GM18861 (cell line): Measurements from ENCODE around the gene LCP2.
"Not testable (repeated sequence)": the region's sequence is repeated elsewhere in the genome, so short reads cannot be mapped to it uniquely, and the experiment has no call there.

ENCODE experiments used
- ATAC-seq: cut with Tn5 transposase; IDR thresholded peaks from one replicate; pipeline ENCODE4 v1.9.1; 2021; ENCODE audit not compliant: unreplicated experiment

The LCP2 gene

DNA sequence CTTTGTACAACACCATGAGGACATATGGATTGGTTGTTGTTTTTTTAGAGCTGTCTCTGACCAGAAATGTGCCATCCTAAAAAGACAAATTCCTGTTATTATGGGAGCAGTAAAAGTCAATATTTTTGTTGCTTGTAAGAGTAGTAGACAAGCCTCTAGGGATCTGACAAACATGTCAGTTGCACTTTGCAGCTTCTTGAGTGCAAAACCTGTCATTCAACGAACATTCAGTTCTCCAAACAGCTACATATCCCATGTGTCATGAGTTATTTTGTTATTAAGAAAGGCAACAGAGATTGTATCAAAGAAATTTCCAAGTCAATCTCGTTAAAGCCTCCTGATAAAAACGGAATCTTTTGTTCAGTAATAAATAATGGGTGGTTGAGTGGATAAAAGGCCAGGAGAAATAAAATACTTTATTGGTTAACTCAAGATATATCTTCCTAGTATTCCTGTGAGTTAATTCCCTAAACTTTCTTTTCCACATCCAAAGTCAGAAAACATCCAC lies 46.7 kb downstream of the LCP2 start:
- ATAC-seq: no peak

DNA sequence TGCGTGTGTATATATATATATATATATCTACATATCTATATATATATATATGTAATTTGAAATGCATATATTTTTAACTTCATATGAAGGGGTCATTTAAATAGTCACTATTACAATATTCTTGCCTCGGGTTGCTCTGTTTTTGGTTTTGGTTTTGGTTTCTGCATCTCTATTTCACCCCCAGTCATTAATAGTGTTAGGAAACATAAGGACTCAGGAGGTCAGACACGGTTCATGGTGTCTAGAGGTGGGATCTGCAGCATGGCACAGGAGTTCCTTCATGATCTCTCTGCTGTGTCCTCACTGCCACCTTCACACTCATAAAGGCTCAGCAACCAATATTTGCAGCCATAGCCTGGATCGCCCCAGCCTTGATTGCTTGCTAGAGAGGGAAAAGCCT lies 48.2 kb downstream of the LCP2 start:
- ATAC-seq: no peak

GRCh38 chr5:170248931-170249227 lies 48.7 kb downstream of the LCP2 start:
- ATAC-seq: not testable (repeated sequence)

DNA sequence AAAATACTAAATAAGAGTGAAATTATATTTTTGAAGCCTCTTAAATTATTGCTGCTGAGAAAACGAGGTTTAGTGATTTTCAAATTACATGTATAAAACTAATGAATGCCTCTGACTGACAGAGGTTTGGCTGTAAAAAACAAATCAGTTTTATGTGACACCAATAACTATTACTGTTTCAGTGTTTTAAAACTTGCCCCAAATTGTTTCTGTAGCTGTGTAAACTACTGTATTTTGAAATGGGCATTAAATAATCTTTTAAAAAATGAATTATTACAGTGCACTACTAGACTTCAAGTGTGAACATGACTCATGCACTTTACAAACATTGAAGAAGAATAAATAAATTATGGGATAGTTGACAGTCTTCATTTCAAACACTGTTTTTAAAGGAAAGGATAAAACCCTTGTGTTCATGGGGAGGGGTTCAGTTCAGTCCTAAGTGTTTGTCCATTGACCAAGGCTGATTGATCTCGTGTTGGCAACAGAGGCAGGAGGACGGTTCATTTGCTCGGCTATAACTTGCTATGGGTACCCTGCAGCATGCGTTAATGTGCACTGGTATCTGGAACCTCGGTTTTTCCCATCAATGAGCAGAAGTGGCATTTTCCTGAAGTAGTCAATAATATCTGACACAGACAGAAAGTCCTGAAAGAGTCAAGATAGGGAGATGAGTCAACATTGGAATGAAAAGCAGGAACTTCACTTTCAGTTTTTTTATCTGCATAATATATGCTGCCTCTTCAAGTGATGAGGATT lies 49.2 kb downstream of the LCP2 start:
- ATAC-seq: no peak

DNA sequence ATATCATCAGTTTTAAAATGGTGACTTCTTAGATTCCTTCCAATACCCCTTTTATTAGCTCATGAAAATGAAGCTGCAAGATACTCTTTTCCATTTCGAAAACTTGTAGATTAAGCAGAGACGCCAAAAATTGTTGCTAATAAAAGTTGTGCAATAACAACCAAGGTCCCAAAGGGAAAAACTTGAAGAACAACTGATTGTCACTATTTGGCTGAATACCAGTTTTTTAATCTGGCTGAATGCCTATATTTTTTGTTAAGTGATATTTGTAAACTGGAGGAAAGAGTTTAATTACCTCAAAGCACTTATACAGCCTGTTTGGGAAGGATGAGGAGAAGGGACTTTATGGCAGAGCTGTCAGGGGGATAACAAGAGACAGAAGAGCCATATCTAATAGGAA lies 50.2 kb downstream of the LCP2 start:
- no peak for ATAC-seq

DNA sequence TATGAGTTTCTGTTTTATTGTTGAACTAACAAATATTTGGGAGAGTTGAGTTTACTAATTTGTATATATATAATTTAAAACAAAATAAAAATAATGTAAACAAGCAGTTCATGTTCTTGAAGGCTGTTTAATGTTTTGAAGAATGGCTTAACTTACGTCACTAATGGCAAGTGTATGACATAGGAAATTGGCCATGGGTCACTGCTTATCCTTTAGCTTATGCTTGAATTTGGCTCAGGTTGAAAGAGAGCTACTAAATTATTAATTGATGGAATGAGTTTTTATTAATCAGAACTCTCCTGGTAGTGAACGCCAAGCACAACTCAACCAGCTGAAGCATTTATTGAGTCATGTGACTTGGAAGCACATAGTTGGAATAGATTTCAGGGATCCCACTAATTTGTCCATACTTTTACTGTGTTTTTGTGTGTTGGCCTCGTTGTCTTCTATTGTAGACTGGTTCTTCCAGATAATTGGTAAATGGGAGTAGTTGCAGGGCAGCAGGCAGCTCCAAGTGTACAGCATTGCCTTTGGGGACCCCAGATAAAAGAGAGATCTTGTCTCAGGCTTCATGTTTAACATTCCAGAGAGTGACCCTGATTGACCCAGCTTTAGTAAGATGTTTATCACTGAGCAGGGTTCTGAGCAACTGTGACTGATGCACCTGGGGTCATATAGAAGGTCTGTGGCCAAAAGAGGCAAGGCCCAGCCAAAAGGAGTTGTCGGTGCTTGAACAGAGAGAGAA lies 51.3 kb downstream of the LCP2 start:
- no peak for ATAC-seq

DNA sequence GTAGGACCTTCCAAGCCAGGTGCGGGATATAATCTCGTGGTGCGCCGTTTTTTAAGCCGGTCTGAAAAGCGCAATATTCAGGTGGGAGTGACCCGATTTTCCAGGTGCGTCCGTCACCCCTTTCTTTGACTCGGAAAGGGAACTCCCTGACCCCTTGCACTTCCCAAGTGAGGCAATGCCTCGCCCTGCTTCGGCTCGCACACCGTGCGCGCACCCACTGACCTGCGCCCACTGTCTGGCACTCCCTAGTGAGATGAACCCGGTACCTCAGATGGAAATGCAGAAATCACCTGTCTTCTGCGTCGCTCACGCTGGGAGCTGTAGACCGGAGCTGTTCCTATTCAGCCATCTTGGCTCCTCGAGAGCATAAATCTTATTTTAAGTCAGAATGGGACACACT lies 52.1 kb downstream of the LCP2 start:
- not testable (repeated sequence) for ATAC-seq

- ATAC-seq: no peak
These were observed 59.0 kb downstream of the LCP2 start for GRCh38 chr5:170238456-170239196.

GRCh38 chr5:170235876-170236864 lies 61.4 kb downstream of the LCP2 start:
- no peak for ATAC-seq

GRCh38 chr5:170233358-170233892 lies 64.2 kb downstream of the LCP2 start:
- ATAC-seq: no peak

DNA sequence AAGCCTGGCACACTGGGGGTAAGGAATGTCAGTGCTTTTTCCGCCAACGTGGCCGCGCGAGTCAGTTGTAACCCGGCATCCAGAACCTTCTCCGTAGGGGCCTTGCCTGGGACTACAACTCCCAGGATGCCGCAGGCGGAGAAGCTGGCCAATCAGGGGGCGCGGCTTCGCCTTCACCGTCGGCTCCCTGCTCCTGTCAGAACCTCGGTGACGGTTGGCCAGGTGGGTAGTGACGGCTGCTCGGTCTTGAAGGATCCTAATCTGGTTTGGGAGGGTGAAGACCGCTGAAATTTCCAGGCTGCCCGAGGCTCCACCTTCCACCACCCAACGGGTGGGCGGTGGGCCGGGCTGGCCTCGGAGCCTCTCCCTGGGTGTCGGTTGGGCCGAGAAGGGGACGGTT lies 64.8 kb downstream of the LCP2 start, which contains the start of gene C5orf58:
Gene C5orf58 (plus strand): TSS at position 200 of the 400 bp plus-strand sequence. CDS start 1,992 bp downstream, outside the sequence.
- ATAC-seq: no peak

- no peak for ATAC-seq
These were observed 68.7 kb downstream of the LCP2 start for GRCh38 chr5:170228762-170229435.

DNA sequence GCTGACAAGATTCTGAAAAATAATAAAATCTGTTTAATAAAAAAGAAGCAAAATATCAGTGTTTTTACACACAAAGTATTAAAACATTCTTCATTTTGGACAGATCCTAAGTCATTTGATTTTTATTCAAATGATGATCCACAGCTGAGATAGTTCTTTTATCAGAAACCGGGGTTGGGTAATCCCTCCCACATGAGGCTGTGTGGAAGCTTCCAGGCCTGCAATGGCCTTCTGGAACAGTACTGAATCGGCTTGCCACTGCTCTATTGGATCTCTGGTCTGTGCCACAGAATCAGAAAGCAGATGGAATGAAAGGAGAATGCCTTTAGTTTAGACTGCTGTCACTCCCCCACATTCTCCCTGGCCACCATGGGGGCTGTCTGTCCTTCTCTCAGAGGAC lies 70.9 kb downstream of the LCP2 start:
- no peak for ATAC-seq

- ATAC-seq: no peak
These were observed 71.4 kb downstream of the LCP2 start for GRCh38 chr5:170226129-170226615.

DNA sequence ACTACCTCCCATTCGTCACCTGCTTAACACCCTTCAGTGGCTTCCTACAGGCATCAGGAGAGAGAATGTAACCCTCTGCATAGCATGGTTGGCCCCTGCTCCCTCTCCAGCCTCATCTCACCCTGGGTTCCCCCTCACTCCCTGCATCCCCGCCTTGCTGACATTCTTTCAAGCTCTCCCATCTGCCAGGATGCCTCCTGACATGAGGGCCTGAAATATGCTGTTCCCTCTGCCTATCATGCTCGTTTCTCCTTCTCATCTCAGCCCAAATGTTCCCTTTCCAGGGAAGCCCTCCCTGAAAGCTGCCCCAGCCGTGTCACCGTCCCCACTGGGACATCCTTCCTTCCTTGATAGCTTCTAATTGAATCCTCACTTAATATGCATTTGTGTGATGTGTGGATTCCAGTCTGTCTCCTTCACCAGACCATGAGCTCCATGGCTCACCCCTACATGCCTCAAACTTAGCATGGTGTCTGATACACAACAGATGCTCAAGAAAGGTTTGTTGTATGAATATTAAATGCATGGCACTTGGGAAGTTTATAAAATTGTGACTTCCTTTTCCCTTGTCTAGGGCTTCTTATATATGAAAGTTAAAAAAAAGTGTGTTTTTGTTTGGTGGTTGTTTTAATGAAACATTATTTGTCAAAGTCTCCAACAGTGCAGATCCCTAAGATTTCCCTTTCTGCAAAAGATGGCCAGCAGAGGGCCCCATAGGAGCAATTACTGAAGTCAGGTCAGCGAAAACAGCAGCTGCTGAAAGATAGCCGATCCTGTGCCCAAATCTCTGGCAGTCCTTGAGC lies 72.0 kb downstream of the LCP2 start:
- no peak for ATAC-seq

DNA sequence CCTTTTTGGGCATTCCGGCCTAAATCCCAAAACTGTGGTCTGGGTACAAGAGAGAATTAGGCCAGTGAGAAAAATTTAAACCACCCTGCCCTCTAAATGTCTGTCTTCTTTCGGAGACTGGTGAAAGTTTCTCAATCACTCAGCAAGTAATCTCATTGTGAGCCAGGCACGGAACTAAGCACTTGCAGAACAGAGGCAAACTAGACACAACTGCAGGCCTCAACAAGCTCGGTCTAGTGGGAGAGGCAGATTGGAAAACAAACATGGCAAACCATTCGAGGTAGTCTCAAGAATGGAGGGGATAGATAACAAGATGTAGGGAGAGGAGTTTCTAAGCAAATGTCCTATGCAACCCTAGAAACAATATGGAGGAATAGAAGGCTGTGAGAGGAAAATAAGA lies 73.7 kb downstream of the LCP2 start:
- ATAC-seq: no peak

GRCh38 chr5:170223360-170223759 lies 74.2 kb downstream of the LCP2 start:
- ATAC-seq: no peak

GRCh38 chr5:170221327-170221741 lies 76.2 kb downstream of the LCP2 start:
- ATAC-seq: no peak

GRCh38 chr5:170220191-170220590 lies 77.4 kb downstream of the LCP2 start:
- no peak for ATAC-seq
